GM10266 (cell line): ENCODE results near the gene LSM11.

Source experiments
- DNase-seq: peaks from one replicate; pipeline ENCODE4 v3.0.0; 2012; ENCODE audit errors: extremely low spot score
- TF ChIP-seq, protein P1 (sequence below): IDR thresholded peaks from 2 replicates; pipeline ENCODE4 v1.5.1; 2012; ENCODE audit warnings: mild to moderate bottlenecking, low read depth; ENCODE audit not compliant: control insufficient read depth, insufficient read depth; ENCODE audit errors: missing control alignments

The LSM11 gene

DNA sequence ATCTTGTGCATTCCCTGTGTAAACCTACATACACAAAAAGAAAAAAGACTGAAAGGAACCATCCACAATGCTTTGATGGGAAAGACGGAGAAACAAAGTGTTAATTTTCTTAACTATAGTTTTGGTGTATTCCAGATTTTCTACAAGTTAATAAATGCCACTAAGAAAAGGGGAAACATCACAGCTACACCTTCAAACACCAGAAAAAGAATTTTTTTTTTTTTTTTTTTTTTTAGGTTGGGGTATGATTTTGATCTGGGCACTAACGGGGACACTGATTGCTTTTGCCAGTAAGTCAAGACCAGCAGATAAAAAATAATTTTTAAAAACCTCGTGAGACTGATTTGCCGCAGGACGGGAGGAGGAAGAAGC lies 12.6 kb upstream of the LSM11 start:
- TF ChIP-seq, protein P1, sequence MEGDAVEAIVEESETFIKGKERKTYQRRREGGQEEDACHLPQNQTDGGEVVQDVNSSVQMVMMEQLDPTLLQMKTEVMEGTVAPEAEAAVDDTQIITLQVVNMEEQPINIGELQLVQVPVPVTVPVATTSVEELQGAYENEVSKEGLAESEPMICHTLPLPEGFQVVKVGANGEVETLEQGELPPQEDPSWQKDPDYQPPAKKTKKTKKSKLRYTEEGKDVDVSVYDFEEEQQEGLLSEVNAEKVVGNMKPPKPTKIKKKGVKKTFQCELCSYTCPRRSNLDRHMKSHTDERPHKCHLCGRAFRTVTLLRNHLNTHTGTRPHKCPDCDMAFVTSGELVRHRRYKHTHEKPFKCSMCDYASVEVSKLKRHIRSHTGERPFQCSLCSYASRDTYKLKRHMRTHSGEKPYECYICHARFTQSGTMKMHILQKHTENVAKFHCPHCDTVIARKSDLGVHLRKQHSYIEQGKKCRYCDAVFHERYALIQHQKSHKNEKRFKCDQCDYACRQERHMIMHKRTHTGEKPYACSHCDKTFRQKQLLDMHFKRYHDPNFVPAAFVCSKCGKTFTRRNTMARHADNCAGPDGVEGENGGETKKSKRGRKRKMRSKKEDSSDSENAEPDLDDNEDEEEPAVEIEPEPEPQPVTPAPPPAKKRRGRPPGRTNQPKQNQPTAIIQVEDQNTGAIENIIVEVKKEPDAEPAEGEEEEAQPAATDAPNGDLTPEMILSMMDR = no peak
- DNase-seq = no peak

DNA sequence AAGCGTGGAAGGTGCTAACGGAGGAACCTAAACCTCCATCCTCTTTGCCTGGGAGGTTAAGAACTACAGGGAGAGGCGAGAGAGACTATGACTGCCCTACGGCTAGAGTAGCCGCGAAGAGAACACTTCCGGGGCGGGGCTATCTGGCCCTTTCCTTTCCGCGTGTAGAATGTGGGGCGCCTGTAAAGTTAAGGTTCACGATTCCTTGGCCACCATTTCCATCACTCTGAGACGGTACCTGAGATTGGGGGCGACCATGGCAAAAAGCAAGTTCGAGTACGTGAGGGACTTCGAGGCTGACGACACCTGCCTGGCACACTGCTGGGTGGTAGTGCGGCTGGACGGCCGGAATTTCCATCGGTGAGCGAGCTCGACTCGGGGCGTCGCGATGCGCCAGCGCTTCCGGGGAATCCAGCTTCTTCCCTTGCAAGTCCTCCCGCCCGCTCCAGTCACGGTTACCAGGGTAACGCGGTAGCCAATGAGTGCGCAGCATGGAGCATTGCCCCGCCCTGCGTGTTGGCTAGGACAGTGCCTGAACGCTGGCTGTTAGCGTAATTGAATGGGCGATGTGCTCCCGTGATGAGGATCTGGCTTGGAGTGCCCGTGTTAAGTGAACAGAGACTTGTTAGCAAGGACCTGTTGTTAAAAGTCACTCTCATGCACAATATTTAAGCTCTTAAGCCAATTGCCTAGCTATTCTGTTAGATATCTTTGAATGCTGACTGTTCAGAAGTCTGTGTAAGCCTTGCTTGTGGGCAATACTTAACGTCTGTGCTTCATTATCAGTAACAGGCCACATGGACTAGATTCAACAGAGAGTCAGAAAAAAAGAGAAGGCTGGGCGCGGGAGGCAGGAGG lies 12.0 kb upstream of the LSM11 start, which contains the start of gene THG1L:
Gene THG1L, plus strand, starts transcription at position 149 of the 858 bp plus-strand sequence. Its CDS starts 21 bp downstream, at position 170.
- TF ChIP-seq, protein P1 = no peak

DNA sequence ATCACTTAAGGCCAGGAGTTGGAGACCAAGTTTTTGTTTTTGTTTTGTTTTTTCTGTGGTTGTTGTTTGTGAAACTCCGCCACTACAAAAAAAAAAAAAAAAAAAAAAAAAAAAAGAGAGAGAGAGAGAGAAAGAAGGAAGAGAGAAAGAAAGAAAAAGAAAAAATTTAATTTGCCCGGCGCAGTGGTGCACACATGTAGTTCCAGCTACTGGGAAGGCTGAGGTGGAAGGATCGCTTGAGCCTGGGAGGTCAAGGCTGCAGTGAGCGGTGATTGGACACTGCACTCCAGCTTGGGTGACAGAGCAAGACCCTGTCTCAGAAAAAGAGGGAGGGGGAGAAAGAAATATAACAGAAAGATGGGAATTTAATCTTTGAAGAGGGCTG lies 11.4 kb upstream of the LSM11 start:
- TF ChIP-seq, protein P1 = no peak
- DNase-seq = no peak

More for the DNA sequence above, 12.0 kb upstream of the LSM11 start, which contains the start of gene THG1L:
- peak; percentile 93 for DNase-seq

DNA sequence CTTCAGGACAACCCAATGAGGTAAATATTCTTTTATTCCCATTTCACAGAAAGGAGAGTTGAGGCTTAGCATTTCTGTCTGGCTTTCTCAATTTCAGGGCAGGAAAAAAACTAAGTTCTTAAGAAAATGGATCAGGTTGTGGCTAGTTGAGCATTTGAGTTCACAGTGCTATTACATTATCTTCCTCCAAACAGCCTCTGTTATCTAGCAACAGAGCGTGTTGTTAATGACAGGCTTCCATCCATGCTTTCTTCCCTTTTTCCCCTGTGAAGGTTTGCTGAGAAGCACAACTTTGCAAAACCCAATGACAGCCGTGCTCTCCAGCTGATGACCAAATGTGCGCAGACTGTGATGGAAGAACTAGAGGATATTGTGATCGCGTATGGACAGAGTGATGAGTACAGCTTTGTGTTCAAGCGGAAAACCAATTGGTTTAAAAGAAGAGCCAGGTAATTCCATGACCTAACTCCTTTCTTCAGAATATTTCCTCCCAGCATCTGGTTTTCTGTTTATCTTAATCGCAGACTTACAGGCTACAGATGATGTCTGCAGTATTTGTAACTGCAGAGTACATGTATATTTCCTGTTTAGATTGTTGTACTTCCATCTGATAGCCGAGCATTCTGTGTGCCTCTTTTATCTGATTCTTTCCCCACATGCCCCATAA lies 10.8 kb upstream of the LSM11 start:
- TF ChIP-seq, protein P1 = no peak
- DNase-seq = no peak

DNA sequence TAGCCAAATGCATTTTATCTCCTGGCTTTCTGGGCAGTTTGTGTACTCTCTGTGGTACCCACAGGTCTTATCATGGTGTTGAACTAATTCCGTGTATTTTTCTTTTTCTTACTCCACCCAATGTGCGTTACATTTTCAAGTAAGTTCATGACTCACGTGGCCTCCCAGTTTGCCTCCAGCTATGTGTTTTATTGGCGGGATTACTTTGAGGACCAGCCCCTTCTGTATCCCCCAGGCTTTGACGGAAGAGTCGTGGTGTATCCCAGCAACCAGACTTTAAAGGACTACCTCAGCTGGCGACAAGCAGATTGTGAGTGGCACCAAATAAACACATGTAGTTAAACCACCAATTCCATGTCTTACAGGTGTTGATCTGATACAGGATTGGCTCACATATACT lies 9.1 kb upstream of the LSM11 start:
- TF ChIP-seq, protein P1 = no peak
- DNase-seq = no peak

DNA sequence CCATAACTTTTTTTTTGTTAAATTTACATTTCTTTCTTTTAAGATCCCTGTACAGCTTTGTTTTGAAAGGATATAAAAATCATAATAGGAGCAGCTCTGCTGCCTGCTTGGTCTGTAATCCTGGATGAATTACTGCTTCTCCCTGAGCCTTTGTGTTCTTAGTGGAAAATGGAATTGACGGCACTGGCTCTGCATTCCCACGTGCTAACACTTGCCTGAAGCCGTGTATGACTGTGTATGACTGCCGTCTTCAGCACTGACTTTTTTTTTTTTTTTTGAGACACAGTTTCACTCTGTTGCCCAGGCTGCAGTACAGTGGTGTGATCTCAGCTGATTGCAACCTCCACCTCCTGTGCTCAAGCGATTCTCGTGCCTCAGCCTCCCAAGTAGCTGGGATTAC lies 7.5 kb upstream of the LSM11 start:
- TF ChIP-seq, protein P1 = no peak
- no peak for DNase-seq
